GM12865 (cell line): ENCODE measurements around the gene DCAF8.

Experiments used
- DNase-seq: peaks from one replicate; pipeline ENCODE4 v3.0.0; 2010; ENCODE audit warnings: low read depth
- H3K4me3 ChIP-seq: 2 replicates; pipeline ENCODE4 v1.5.1; 2011; ENCODE audit warnings: mild to moderate bottlenecking, low read depth, low read length, control low read depth
- CTCF ChIP-seq: IDR thresholded peaks from 2 replicates; pipeline ENCODE4 v1.5.1; 2011; ENCODE audit warnings: low read length, control low read depth, low read depth, inconsistent platforms; ENCODE audit not compliant: insufficient read depth; ENCODE audit errors: missing control alignments

DCAF8 gene

GRCh38 chr1:160209321-160210046 lies 52.9 kb downstream of the DCAF8 start:
- no peak for DNase-seq
- no peak for TF ChIP-seq CTCF
- H3K4me3 ChIP-seq = no peak overlapping the region

GRCh38 chr1:160208557-160209320 lies 53.6 kb downstream of the DCAF8 start:
- TF ChIP-seq CTCF = no peak
- DNase-seq = no peak

GRCh38 chr1:160207771-160208556 lies 54.4 kb downstream of the DCAF8 start:
- no peak for TF ChIP-seq CTCF
- DNase-seq = no peak
- no peak overlapping the region for H3K4me3 ChIP-seq

More at GRCh38 chr1:160208557-160209320, 53.6 kb downstream of the DCAF8 start:
- H3K4me3 ChIP-seq = no peak overlapping the region

- no peak for DNase-seq
- TF ChIP-seq CTCF = no peak
- no peak overlapping the region for H3K4me3 ChIP-seq
Observed at GRCh38 chr1:160207118-160207650, 55.2 kb downstream of the DCAF8 start.

- DNase-seq = peak; percentile 25
- peak overlapping the region; percentile 96 for H3K4me3 ChIP-seq
- no peak for TF ChIP-seq CTCF
Observed at GRCh38 chr1:160206421-160207117, 55.8 kb downstream of the DCAF8 start.

- peak; percentile 64 for DNase-seq
- TF ChIP-seq CTCF = no peak
- peak overlapping the region; percentile 96 for H3K4me3 ChIP-seq
Observed at GRCh38 chr1:160206036-160206389, 56.3 kb downstream of the DCAF8 start.
